Measurements from ENCODE around the gene PUS7L. TPM values are rescaled to one million over a fixed set of nuclear protein-coding genes. Genes with fewer than 3 reads are reported as not detected.

The PUS7L gene
- total RNA-seq, 1 experiment from 2014 or later = 14.4 TPM

DNA sequence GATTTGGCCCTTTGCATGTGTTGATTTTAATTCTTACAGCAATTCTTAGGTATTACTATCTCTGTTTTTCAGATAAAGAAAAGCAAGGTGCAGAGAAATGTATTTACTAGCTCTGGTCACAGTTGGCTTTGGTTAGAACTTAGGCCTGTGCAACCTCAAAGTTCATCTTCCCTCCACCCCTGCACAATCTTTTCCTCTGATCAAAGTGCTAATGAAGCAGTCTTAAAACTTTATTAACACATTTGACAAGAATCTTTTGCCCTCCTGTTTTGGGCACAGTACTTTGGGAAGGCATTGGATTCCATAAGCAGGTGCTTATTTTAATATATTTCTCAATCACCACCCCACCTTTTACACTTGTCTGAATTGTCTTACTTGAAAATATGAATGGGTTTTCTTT, 2.9 kb upstream of the PUS7L start:
- Mint-ChIP-seq H3K4me1 (peaks cover 38 to 49% of the 10 kb centered on the region in 2 experiments), H3K27ac (no peak overlapping the region), H3K27me3 (ENCODE audit: low read depth) (no peaks in the 10 kb centered on the region), H3K9me3 (no peaks in the 10 kb centered on the region), H3K4me3 (no peak overlapping the region), H3K36me3 (ENCODE audit: insufficient read depth in 1 of 3, low read depth in 3 of 3) (no peaks in the 10 kb centered on the region)
- Histone ChIP-seq H2BK20ac (ENCODE audit: low read depth, low read length, poor library complexity, severe bottlenecking) (no peak overlapping the region), H3K23ac (ENCODE audit: insufficient read length, low read depth, low read length) (no peak overlapping the region), H3K18ac (ENCODE audit: insufficient read length, low read depth, low read length) (no peak overlapping the region), H4K20me1 (ENCODE audit: control insufficient read depth, insufficient read depth, insufficient read length) (no peaks in the 10 kb centered on the region), H2AFZ (ENCODE audit: low read length) (no peak overlapping the region), H3K79me2 (ENCODE audit: insufficient read depth, low read length) (no peaks in the 10 kb centered on the region), H3K14ac (ENCODE audit: insufficient read depth, low read length) (no peak overlapping the region), H2BK12ac (ENCODE audit: insufficient read length, low read depth, low read length) (no peak overlapping the region), H2BK120ac (ENCODE audit: low read depth, low read length, poor library complexity, severe bottlenecking) (no peak overlapping the region), H2BK5ac (ENCODE audit: insufficient read length, low read length) (no peak overlapping the region), H2AK5ac (ENCODE audit: insufficient read length, low read length) (no peak overlapping the region), H3K27me3 (ENCODE audit: insufficient read depth, low read length) (no peaks in the 10 kb centered on the region), H3K79me1 (ENCODE audit: insufficient read depth, low read depth, low read length, poor library complexity, severe bottlenecking) (no peaks in the 10 kb centered on the region), H3K56ac (ENCODE audit: insufficient read length, low read depth, low read length) (no peak overlapping the region), H4K91ac (ENCODE audit: insufficient read length, low read depth, low read length) (no peak overlapping the region), H4K8ac (replicated peaks; ENCODE audit: insufficient read length, low read depth, low read length) (no peak overlapping the region), H3K9ac (ENCODE audit: extremely low read depth, insufficient read length, low read length) (no peak overlapping the region), H3T11ph (ENCODE audit: low read length) (no peak overlapping the region), H3K4me1 (ENCODE audit: insufficient read depth, low read length) (peaks cover 5% of the 10 kb centered on the region), H3K9me3 (ENCODE audit: control insufficient read depth, low read depth, low read length) (no peaks in the 10 kb centered on the region), H4K5ac (ENCODE audit: insufficient read length, low read depth, low read length) (no peak overlapping the region), H3K4ac (ENCODE audit: low read depth, low read length) (no peak overlapping the region), H3K27ac (ENCODE audit: insufficient read length, low read depth, low read length) (no peak overlapping the region), H2BK15ac (ENCODE audit: low read depth, low read length) (no peak overlapping the region), H3K4me2 (ENCODE audit: insufficient read depth, insufficient read length, low read length) (no peak overlapping the region), H3K23me2 (ENCODE audit: insufficient read length, low read depth, low read length, poor library complexity, severe bottlenecking) (peaks cover 3% of the 10 kb centered on the region)
- TF ChIP-seq CTCF (conservative IDR thresholded peaks at IDR 0.05) = no peak
- no peak for DNase-seq

Measured in H9 (cell line).